ENCODE results near the gene SH3BP5L.

DNA sequence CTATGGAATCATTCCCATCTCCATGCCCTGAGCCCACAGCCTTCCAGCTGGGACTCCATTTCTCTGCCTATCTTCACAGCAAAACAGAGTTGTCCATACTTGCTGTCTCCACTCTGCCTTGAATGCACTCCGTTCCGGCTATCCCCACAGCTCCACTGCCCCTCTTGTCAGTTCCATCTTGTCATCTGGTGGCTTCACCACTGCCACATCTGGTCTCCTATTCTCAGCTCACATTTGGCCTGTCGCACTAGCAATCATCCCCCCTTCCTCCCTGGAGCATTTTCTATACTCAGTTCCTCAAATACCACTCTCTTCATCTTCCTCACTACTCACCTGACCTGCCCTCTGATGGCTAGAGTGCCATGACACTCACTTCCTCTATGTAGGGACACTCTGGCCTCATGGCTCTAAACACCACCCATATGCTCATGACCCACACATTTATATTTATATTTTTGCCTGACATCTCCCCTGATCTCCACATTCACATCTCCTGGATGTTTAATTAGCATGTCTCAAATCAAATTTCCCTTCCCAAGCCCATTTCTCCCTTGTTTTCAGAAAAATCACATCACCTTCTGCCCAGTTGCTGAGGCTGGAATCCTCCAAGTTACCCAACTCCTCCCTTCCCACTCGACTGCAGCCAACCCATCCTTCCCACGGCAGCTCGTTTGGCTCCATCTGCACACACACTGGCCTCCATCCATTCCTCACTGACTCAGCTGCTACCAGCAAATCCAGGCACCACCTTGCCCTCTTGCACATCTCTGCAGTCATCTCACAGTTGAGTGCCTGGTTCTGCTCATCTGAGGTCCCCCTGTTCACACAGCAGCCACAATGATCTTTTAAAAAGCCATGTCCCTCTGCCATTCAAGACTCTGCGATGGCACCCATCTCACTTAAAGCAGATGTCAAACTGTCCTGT lies 27.0 kb upstream of the SH3BP5L start:
- TF ChIP-seq, protein P1, sequence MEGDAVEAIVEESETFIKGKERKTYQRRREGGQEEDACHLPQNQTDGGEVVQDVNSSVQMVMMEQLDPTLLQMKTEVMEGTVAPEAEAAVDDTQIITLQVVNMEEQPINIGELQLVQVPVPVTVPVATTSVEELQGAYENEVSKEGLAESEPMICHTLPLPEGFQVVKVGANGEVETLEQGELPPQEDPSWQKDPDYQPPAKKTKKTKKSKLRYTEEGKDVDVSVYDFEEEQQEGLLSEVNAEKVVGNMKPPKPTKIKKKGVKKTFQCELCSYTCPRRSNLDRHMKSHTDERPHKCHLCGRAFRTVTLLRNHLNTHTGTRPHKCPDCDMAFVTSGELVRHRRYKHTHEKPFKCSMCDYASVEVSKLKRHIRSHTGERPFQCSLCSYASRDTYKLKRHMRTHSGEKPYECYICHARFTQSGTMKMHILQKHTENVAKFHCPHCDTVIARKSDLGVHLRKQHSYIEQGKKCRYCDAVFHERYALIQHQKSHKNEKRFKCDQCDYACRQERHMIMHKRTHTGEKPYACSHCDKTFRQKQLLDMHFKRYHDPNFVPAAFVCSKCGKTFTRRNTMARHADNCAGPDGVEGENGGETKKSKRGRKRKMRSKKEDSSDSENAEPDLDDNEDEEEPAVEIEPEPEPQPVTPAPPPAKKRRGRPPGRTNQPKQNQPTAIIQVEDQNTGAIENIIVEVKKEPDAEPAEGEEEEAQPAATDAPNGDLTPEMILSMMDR (IDR thresholded peaks at IDR 0.05): no peak
- no peak for TF ChIP-seq EP300 (IDR thresholded peaks at IDR 0.05)
- TF ChIP-seq POLR2A (IDR thresholded peaks at IDR 0.05): no peak

Data from gastroesophageal sphincter (tissue), 3 donors.